ENCODE measurements around the gene SENP3.
A peak's percentile ranks its signal among the peaks of the same experiment; 100 is the strongest.
"Not testable (repeated sequence)": the region's sequence is repeated elsewhere in the genome, so short reads cannot be mapped to it uniquely, and the experiment has no call there.

The SENP3 gene

DNA sequence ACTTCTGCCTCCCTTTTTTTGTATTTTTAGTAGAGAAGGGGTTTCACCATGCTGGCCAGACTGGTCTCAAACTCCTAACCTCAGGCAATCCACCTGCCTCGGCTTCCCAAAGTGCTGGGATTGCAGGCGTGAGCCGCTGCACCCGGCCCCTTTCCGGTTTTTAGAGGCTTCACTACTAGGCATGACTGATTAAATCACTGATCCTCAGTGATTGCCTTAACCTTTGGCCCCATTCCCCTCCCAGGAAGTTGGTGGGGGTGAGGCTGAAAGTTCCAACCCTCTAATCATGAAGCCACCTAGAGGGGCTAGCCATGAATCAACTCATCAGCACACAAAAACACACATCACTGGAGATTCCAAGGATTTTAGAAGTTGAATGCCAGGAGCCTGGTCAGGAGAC, 35.8 kb downstream of the SENP3 start:
- DNase-seq: not testable (repeated sequence)

DNA sequence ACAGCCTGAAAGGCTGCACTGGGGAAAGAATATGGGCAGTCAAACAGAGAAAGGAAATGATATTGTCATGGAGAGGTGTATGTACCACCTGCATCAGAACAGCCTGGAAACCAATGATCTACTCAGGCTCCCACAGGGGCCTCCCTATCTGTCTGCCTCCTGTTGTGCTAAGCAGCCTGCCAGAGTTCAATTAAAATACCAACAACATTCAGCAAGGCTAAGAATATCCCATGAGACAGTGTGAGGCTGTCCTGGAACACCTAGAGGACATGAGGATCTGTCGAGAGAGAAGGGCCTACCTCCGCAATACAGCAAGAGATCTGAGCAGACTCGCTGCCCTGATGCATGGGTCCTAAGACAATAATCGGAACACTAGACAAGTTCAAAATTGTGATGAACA, 44.6 kb downstream of the SENP3 start:
- no peak for DNase-seq

DNA sequence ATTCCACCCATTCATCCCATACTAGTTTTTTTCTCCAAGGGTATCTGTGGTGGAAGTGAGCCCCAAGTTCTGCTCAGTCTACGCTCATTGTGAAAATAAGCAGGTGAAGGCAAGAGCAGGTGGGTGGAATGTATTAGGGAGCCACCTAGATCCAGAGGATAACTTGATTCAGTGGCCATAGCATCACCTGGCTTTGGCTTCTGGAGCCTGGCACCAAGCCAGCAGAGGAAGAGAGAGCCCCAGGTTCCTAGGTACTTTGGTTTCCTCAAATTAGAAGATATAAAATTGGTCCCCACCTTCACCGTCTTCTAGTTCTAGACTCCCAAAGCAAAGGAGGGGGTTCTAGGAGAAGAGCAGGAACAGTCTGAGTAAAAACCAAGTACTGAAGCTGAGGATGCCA, 48.9 kb downstream of the SENP3 start:
- no peak for DNase-seq

DNA sequence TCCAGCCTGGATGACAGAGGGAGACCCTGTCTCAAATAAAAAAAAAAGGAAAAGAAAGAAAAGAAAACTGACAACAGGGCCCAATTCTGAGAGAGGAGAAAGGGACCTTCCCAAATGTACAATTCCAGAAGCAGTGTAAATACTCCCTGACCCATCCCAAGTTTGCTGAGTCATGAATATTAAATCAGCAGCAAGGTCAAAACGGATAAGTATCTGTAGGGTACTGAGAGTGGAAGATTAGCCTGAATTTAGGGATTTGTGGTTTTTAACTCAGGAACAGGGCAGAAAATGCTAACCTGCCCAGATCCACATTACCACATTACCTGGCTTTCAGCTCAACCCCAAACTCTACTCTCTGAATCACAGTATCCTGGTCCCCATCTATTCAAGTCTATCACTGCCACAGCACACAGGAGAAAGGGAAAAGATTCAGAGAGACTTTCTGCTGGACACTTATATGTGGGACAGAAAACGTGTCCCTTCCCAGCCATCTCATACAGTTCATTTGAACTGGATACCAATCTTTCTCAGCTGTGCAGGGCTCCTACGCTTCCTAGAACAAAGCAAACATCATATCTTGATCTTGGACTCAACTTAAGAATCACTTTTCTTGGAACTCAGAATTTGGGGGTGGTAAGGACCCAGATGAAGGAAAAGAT, 50.0 kb downstream of the SENP3 start:
- no peak for DNase-seq

DNA sequence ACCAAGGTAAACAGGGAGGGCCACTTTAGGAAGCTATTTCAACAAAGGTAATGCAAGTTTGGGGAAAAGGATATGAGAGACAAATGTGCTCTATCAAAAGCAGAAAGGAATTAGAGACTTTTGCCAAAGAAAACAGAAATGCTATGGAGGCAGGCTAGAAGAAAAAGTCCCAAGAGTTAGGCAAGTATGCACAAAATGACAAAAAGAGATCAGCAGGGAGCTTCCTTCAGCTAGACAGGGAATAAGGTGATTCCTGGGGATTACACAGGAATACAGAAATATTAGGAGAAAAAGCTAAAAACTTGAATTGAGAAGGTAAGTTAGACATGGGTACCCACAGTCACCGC, 50.5 kb downstream of the SENP3 start:
- DNase-seq: no peak

DNA sequence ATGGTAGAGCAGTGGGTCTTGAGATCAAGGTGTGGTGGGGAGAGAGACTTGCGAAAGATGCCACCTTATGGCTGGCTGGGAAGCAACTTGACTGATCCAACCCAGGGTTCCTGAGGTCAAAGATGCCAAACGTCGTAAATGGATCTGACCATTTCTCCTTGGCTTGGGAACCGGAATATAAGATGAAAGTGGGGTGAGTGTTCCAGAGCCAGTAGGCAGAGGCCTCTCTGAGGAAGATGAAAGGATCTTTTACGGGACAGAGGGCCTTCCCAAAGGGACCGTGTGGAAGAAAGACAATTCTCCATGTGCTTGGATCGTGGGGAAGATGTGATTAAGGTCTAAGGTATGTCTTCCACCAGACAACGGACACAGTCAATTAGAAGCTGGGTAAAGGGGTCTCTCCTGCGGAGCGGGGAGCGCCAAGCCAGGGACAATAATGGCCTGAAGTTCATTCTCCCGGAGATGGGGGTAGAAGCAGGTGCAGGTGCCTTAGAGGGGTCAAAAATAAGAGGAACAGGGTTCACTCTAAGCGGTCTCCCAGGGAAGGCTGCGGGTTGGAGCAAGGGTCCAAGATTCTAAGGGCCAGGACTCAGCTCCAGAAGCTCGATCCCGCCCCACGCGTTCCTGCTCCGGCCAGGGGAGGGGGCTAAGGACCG, 52.2 kb downstream of the SENP3 start:
- DNase-seq: no peak

DNA sequence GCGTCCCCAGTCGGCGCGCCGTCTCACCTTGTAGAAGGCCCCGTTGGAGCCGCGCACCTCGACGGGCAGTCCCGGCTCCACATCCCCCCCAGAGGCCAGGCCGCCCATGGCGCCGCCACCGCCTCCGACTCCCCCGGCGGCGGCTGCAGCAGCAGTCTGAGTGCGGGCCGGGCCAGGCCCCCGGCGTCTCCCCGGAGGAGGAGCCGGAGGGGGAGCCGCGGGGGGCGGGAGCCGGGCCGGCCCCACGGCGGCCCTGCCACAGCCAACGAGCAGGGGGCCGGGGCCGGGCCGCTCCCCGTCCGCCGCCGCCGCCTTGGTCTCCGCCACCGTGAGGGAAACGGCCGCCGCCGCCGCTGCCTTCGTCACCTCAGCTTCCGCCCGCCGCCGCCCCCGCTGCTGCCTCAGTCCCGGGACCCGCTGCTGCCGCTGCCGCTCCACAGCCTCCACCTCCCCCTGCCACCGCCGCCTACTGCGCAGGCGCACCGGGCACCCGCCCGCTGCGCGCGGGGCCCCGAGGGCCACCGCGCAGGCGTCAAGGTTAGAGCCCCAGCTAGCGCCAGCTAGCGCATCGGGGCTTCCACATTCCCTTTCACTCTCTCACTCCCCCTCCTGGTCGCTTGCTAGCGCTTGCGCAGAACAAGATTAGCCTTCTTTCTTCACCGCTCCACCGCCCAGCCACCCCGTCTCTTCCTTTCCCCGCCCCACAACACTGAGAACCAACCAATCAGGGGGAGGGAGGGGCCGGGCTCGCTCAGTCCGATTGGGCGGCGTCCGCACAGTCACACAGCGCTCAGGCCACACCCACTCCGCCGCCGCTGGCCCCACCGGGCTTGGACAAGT, 52.9 kb downstream of the SENP3 start, which contains the start of gene FXR2:
Gene FXR2 (minus strand): TSS at position 473 of the 840 bp plus-strand sequence. CDS start 365 bp downstream, at position 108.
- peak; percentile 99 to 100 (median 100) for DNase-seq

DNA sequence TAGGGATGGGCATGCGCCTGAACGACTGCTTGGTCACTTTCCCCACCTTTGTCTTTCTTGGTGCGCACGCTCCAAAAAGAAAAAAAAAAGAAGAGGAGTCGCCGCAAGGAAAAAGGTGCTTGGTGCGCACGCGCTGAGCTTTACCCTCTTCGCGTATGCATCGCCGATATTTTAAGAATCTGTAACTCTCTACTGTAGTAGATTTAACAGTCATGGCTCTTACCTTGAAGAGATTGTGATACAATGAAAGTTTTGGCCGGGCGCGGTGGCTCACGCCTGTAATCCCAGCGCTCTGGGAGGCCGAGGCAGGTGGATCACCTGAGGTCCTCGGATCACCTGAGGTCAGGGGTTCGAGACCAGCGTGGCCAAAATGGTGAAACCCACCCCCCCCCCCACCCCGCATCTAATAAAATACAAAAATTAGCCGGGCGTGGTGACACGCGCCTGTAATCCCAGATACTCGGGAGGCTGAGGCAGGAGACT, 53.6 kb downstream of the SENP3 start:
- DNase-seq: no peak

DNA sequence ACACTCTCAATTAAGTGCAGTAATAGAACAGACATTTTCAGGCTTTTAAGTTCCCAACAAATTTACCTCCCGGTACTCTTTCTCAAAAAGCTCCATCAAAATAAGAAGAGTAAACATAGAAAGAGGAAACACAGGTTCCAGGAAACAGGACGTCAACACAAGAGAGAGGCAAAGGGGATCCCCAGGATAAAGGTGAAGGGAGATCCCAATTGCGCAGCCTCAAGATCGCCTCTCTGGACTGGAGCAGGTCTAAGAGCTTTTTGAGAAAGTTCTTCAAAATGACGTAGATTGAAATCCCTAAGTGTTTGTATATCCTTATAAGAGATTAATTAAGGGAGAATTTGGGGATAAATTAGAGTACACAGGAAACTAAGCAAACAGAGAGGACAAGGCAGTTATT, 56.9 kb downstream of the SENP3 start:
- DNase-seq: no peak

DNA sequence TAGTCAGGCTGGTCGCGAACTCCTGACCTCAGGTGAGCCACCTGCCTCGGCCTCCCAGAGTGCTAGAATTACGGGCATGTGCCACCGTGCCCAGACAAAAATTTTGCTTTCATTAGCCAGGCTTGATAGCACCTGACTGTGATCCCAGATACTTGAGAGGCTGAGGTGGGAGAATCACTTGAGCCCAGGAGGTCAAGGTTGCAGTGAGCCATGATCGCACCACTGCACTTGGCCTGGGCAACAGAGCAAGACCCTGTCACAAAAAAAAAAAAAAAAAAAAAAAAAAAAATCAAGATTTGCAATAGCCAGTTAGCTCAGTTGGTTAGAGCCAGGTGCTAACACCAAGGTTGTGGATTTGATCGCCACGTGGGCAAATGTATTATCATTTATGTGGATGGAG, 59.1 kb downstream of the SENP3 start:
- DNase-seq: no peak
